Activated CD4-positive, alpha-beta T cell treated with anti-CD3 and anti-CD28 coated beads, Interleukin-2, Interleukin-4, amounts not matched to agents 100 ng/mL and 50 ng/mL, durations not matched to agents 16 hours and 8 hours (primary cell): Measurements from ENCODE around the gene SPOCK1.

Experiments
- DNase-seq: peaks from one replicate; pipeline ENCODE4 v3.0.0-alpha.2; 2020; ENCODE audit warnings: low spot score

SPOCK1 gene

GRCh38 chr5:137441476-137441875, 57.6 kb downstream of the SPOCK1 start:
- DNase-seq: no peak

DNA sequence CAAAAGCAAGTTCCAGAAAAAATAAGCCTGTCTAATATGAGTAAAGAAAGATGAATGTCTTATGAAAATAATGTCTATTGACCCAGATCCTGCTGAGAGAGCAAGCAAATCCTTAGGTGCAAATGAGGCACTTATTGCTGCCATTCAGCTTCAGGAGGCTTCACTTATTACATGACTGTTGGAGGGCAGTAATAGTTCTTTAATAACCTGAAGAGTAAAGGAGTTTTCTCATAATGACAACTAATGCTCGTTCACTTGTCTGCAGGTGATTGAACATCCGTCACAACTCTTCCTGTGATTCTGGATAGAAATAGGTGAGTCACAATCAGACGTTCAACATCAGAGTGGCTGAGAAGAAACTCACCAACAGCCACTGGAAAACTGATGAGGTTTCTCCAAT, 58.3 kb downstream of the SPOCK1 start:
- DNase-seq: no peak

DNA sequence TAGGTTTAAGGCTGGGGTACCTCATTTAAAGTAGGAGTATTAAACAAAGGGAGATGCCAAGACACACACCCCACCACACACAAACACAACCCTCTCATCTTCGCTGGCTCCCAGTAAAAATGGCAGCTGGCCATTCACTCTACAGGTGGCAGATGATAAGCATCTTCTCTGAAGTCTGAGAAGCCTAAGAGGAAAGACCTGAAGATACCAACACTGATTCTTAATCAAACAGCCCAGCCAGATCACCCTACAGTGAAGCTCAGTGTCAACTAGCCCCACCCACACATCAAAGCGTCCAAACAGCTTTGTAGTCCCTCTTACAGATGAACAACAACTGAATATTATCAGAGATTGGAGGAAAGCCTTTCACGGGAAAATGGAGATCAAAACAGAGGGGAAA, 59.5 kb downstream of the SPOCK1 start:
- DNase-seq: no peak

- peak; percentile 32 for DNase-seq
Observed at GRCh38 chr5:137438932-137439331, 60.2 kb downstream of the SPOCK1 start.

- no peak for DNase-seq
Observed at GRCh38 chr5:137437774-137438173, 61.4 kb downstream of the SPOCK1 start.

- DNase-seq: no peak
Observed at GRCh38 chr5:137433539-137433938, 65.6 kb downstream of the SPOCK1 start.

DNA sequence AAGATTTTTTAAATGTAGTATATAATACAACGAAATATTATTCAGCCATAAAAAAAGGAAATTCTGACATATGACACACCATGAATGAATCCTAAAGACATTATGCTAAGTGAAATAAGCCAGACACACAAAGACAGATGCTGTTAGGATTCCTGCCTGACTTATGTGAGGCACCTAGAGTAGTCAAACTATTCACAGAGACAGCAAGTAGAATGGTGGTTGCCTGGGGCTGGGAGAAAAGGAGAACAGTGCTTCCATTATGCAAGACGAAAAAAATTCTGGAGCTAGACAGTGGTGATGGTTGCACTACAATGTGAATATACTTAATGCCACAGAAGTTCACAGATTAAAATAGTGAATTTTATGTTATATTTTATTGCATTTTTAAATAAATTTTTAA, 66.8 kb downstream of the SPOCK1 start:
- no peak for DNase-seq

GRCh38 chr5:137431051-137431450, 68.1 kb downstream of the SPOCK1 start:
- no peak for DNase-seq

DNA sequence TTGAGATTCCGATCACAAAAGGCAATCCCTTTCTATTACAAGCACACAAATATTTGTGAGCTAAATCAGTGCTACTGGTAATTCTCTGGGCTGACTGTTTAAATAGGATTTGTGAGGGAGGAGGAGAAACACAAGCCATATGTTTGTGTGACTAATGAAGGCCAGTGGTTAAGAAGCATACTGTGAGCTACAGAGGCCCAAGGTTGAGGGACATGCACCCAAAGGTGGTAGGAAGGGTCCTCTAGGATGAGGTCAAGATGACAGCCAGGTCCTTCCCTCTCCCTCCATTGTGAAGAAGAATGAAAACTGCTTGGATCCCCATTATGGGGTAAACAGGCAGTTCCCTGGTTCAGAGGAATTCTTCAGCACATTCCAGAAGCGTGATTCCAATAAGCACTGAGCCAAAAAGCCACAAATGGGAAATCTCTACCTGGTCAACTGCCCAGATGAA, 83.9 kb downstream of the SPOCK1 start:
- no peak for DNase-seq

- no peak for DNase-seq
Observed at GRCh38 chr5:137414112-137414755, 84.9 kb downstream of the SPOCK1 start.

DNA sequence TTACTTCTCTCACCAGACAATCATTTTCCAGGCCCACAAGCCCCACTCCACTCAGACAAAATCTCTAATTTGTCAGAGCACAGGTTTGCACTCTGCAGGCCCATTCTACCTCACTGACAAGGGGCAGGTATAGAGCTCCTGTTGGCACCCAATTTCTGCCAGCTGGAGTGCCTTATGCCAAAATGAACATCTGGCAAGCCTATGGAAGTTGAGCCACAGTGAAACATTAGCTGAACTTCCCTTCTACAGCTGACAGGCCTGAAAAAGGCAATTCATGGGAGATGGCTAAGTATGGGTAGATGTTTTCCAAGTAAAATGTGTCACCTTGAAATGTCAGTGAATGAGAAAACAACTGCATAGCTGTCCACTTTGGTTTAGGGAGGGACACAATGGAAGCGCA, 87.0 kb downstream of the SPOCK1 start:
- no peak for DNase-seq

GRCh38 chr5:137410234-137411010, 88.7 kb downstream of the SPOCK1 start:
- no peak for DNase-seq

DNA sequence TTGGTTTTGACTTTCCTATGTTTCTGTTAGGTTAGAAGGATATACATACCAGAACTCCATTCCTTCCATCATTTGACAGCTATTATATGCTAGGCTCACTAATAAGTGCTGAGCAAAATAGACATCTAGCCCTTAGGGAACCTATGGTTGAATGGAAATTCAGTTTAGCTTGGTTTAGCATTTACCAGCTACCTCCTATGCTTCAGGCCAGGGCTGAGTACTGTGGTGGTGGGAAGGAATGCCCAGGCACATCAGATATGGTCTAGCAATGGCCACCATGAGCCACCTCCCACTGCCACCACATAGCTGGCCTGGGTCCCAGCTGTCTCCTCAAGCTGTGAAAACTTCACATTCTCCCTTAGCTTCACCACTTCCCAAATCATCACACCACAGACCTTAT, 89.4 kb downstream of the SPOCK1 start:
- no peak for DNase-seq

- DNase-seq: no peak
Observed at GRCh38 chr5:137407090-137407489, 92.0 kb downstream of the SPOCK1 start.

DNA sequence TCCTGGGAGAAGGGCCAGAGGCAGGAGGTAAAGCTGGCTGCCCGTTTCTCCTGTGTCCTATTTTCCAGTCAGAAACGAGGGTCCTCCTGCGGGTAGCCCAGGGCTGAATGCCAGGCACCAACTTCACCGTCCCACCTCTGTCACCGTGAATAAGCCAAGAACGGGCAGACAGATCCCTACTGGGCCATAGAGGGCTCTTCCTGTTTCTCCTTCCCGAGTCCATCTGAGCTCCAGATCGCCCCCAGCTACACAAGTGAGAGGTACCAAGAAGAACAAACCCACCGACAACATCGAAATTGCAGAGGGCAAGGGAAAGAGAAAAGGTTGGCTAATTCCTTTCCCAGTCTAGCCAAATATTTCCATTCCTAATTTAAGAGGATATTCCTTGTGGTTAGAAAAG, 93.7 kb downstream of the SPOCK1 start:
- no peak for DNase-seq

- no peak for DNase-seq
Observed at GRCh38 chr5:137403869-137404268, 95.3 kb downstream of the SPOCK1 start.

DNA sequence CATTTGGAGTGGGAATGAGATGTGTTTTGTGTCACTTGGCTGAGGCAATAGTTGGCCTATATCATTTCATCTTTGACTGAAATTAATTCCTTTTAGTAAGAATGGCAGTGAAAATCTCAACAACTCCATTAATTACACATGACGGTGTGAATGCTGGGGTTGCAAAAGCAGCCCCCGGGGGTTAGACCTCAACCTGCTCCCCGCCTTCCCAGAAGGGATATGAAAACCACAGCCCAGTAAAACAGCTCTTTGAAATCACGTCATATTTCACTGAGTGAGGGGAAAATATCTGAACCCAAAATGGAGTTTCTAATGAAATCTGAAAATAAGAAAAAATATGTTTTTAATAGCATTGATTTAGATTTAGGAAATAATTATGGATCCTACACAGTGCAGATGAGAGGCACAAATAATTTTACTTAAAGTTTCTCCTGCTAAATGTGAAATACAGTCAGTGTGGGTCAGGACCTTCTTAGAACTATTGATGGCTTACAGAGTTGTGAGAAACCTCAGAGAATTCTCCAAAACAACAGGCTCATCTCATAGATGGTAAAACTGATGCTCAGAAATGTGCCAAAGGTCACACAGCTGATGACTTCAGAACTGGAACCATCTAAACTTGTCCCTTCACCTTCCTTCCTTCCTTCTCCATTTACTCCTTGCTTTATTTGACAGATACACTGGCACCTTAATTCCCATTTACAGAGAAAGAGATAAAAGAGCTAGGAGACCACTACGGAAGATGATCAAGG, 96.5 kb downstream of the SPOCK1 start:
- DNase-seq: no peak

DNA sequence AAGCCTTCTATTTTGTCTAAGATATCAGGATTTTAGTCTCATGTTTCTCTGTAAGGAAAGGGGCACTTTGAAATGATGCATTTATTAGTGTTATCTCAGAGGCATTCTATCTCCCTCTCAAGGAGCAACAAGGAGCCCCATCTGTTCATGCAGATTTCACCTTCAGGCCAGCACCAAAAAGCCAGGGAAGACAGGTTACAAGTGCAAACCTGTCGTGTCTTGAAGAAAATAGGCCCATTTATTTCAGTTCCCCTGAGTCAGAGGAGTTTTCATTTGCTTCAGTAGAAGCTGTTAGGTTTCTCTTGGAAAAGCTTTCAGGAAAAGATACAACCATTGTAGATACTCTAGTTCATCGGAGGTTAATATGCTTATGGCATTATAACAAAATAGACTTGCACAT, 97.2 kb downstream of the SPOCK1 start:
- DNase-seq: no peak

GRCh38 chr5:137400571-137400970, 98.6 kb downstream of the SPOCK1 start:
- no peak for DNase-seq

- no peak for DNase-seq
Observed at GRCh38 chr5:137399911-137400310, 99.2 kb downstream of the SPOCK1 start.

- DNase-seq: no peak
Observed at GRCh38 chr5:137398751-137399150, 100.4 kb downstream of the SPOCK1 start.

DNA sequence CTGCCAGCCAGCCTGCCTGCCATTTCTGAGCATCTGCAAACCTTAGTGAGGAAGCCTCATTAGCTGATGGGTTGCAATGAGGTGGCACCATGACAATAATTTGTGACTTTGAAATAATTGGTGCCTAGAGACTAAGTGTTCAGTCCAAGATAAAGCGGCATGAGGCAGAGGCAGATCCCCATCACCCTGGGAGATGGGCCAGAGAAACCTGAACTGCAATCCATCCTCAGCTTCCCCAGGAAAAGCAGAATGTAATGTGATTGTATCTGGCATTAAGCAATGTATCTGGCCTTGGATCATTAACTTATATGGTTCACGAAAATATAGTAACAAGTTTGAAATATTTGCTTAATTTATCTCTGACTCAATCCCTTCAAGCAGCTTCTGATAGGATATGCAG, 101.0 kb downstream of the SPOCK1 start:
- DNase-seq: no peak
